CMK (cell line): ENCODE data around the gene STEAP2.
"Not testable (repeated sequence)": the region's sequence is repeated elsewhere in the genome, so short reads cannot be mapped to it uniquely, and the experiment has no call there.

Experiments
- DNase-seq: peaks from one replicate; pipeline ENCODE4 v3.0.0-alpha.2; 2010; ENCODE audit warnings: low read depth

Gene STEAP2

DNA sequence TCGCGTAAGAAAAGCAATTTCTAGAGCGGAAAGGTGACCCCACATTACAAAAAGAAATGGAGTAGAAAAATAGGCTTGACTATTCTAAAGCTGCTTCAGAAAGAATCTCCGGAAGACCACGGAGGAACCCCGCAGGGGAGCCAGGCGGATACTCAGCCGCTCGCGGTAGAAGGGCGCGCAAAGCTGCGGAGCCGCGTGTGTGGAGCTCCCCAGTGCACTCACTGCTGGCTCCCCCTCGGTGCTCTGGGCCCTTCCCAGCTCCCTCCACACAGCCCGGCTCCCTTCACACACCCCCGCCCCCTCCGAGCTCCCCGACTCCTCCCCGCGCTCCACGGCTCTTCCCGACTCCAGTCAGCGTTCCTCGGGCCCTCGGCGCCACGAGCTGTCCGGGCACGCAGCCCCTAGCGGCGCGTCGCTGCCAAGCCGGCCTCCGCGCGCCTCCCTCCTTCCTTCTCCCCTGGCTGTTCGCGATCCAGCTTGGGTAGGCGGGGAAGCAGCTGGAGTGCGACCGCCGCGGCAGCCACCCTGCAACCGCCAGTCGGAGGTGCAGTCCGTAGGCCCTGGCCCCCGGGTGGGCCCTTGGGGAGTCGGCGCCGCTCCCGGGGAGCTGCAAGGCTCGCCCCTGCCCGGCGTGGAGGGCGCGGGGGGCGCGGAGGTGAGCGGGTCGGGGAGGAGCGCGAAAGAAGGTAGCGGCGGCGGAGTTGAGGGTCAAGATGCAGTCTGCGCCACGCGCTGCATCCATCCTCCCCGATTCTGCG lies at the start of gene STEAP2:
Gene STEAP2 (plus strand): TSS at position 350 of the 758 bp plus-strand sequence. CDS start 13,343 bp downstream, outside the sequence.
- no peak for DNase-seq

DNA sequence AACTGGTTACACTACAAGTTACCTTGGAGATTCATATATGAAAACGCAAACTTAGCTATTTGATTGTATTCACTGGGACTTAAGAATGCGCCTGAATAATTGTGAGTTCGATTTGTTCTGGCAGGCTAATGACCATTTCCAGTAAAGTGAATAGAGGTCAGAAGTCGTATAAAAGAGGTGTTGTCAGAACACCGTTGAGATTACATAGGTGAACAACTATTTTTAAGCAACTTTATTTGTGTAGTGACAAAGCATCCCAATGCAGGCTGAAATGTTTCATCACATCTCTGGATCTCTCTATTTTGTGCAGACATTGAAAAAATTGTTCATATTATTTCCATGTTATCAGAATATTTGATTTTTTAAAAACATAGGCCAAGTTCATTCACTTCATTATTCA lies 48.0 kb upstream of the STEAP2 start:
- DNase-seq = no peak

DNA sequence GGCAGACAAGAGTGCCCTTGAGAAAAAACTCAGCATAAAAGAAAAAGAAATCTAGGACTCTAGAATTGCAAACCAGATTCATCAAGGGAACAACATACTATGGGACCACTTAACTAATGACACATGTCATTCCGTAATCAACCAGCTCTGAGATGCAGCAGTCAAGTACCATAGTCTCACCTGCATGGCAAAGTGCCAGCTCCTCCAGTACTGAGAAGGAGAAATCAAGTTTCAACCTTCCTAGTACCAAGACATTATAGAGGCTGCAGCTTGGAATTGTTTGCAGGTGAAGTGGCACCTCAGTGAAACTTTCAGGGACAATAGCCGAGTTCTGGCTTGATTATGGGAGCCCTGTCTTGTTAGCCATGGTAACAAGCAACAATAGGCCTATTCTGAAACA lies 45.8 kb upstream of the STEAP2 start:
- DNase-seq = no peak

DNA sequence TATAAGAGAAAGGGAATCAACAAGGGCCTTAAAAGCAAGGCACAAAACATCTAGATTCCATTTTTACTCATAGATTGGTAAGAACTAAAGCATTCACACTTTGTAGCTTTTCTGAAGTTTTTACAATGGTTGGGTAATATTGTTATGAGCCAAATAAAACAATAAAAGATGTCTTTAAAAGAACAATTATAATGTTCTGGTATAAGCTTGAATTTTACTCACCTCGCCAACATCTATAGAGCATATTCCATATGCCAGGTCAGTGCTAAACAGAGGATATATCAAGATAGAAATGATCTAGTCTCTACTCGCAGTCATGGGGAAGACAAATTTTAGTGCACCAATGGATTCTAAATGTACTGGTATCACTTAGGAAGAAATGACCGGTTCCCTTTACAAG lies 45.4 kb upstream of the STEAP2 start:
- DNase-seq = no peak

DNA sequence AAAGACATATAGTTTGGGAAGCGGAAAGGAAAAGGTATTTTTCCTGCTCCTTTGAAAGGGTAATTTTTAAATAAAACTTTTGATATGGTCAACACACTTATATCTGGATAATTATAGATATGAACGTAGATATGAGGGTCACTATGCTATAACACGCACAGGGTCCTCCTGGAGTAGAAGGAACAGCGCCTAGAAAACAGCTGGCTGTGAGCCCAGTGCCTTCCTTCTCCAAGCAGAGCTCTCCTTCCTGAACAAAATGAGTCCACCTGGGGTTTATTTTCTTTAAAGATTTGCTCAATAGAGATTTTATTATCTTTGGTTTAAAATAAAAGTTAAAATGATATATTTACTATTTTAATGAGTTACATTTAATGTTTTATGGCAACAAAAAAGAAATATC lies 44.2 kb upstream of the STEAP2 start:
- no peak for DNase-seq

DNA sequence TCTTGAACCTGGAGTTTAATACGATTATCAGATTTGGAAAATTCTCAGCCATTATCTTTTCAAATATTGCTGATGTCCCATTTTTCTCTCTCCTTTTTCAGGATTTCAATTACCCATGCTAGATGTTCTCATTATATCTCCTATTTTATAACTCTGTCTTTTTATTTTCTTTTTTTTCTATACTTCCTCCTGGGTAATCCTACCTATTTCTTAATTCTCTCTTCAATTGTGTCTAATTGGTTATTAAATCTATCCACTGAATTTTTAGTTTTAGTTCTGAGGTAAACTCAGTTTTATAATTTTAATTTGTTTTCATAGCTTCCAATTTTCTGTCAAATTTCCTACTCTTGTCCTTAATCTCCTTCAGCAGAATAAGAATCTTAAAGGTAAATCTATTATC lies 41.6 kb upstream of the STEAP2 start:
- DNase-seq = no peak

DNA sequence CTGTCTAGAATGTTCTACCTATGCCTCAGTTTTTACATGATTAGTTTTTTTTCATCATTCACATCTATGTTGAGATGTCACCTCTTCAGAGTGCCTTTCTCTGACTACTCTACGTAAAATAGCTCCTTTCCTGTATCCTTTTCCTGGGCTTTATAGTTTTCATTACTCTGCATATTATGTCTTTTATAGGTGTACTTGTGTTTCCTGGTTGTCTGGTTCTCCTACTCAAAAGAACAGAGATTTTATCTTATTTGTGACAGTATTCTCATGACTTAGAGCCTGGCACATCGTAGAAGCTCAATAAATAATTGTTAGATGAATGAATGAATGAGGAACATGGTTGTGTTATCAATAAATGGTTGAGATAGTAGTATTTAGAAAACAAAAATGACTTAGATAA lies 39.4 kb upstream of the STEAP2 start:
- no peak for DNase-seq

DNA sequence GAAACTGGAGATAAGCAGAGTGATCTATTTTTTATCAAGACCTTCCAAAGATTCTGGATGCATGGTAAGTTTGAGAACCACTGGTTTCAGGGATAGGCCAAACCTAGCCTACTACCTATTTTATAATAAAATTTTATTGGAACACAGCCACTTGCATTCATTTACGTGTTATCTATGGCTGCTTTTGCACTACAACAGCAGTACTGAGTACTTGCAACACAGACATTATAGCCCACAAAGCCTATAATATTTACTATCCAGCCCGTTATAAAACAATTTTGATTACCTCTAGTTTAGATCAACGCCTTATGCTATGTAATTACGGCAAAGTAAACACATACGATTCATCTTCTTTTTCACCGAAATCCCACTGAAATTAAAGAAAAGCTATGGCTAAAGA lies 38.9 kb upstream of the STEAP2 start:
- no peak for DNase-seq

DNA sequence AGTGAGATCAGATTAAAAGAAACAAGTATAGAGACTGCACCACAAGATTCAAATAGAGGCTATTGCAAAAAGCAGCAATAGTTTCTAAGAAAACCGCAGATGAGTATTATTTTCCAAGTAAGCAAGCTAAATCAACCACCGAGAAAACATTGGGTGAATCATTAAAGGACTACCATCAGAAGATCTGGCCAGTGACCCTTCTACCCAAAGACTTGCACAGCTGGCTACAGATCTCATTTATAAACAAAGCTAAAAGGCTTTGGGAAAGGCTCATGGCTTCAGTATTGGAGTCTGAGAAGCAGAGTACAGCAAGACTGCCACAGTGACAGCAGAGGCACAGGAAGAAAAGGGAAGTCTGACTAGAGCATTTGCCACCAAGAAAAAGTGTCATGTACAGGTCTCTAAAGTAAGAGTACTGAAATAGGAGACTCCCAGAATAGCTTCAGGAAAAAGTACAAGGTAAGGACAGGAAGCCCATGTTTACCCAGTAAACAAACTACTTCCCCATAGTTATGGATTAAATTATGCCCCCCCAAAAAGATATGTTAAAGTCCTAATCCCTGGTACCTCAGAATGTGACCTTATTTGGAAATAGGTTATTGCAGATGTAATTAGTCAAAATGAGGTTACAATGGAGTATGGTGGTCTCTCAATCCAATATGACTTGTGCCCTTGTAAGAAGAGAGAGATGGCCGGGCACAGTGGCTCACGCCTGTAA lies 38.3 kb upstream of the STEAP2 start:
- no peak for DNase-seq

DNA sequence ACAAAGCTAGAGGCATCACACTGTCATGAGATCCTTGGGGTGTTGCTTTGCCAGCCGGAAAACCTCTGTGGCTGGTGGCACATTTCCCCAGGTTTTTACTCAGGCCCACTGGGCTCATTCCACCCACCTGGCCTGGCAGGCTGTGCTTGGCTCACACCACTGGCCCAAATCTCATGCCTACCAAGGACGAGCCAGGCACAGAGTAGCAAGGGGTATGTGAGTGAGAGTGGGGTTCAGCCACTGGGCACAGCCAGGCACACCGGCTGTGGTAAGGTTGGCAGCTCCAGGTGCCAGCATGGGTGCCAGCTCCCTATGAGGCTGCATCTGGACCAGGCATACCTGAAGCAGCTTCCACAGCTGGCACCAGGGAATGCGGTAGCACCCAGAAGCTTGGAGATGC lies 35.9 kb upstream of the STEAP2 start:
- DNase-seq = no peak

DNA sequence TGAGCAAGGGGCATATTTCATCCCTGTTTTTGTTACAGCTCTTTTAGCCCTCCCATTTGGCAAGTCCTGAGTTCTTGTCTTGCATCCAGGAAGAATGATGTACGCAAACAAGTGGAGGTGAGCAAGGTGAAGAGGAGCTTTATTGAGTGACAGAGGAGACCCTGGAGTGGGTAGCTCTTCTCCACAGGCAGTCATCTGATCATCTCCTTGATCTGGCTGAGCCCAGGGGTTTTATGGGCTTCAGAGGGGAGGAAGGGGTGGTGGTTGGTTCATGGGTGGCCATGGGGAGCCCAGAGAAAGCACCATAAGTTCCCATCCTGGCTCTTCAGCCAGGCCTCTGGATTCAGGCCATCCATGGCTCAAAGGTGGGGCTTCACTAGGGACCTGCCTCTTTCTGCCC lies 35.3 kb upstream of the STEAP2 start:
- no peak for DNase-seq

DNA sequence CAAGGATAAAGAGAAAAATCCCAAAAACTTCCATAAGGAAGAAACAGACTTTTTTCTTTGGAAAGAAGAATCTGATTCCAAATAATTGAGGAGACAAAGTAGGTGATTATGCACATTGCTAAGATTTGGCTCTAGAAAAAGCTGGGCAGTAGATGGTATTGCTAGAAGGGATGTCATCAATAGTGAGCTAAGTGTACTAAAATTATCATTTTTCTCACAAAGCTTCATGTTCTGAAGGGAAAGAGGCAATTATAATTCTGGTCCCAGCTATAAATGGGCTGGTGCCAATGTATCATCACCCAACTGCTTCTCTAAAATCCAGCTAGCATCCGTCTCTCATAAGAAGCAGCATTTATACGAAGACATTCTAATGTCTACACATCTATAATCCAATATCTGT lies 33.4 kb upstream of the STEAP2 start:
- no peak for DNase-seq

DNA sequence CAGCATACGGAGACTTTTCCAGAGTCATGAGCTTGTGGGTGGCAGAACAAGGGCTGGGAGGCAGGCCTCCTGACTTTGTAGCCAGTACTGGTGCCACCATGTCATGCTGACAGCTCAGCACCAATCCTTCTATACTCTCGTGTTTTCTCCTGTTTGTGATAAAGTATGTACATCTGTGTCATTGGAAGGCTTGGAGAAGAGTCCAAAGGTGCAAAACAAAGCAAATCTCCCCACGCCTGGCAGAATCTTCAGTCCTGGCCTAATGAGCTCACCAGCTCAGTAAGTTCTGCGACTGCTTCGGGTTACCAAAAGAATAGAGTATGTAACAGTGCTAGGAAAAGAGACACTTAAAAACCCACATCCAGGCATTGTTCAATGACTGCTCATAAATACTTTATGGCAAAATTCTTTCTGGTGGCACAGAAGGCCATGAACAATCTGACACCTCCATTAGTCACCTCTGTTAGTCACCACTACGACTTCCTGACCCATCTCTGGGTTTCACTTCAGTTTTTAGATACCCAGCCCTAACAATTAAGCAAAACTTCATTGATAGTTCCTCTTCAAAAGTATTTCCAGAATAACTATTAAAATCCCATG lies 32.8 kb upstream of the STEAP2 start:
- DNase-seq = no peak

DNA sequence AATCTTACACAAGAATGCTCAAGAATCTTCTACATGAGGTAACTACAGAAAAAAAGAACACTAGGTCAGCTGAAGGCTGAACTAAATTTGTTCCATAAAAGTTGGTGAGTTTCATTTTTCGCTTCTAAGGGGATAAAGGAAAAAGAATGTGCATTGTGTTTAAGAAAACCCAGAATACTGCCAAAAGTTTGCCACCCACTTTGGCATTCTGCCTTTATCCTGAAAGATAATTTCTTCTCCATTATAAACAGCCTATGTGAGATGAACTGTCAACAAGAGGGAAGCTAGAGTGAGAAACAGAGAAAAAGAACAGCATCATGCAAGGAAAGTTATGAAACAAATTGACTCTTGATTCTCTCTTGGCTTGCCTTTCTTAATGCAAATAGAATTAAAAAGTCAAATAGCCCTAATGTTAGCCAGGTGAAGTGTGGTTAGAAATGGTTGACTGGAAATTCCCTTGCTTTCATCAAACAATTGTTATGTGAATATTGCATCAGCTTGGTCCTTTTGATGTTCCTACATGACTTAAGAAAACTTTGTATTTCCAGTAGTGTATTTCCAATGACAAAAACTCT lies 31.4 kb upstream of the STEAP2 start:
- no peak for DNase-seq

DNA sequence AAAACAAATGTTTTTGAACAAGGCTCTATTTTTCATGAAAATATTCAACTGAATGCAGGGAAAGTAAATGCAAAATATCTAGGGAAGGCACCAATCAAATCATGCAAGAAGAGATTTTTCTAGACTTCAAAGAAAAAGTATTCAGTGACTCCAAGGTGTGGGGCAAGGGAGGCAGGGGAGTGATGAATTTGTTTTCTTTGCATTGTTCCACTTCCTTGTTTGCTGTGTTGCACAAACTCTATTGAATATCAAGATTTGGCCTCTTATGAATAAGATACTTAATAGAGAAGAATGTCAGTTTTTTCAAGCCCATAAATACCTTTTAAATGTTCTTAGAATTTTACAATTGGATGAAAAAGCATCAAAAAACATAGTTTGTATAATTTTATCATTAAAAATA lies 30.9 kb upstream of the STEAP2 start:
- DNase-seq = no peak

DNA sequence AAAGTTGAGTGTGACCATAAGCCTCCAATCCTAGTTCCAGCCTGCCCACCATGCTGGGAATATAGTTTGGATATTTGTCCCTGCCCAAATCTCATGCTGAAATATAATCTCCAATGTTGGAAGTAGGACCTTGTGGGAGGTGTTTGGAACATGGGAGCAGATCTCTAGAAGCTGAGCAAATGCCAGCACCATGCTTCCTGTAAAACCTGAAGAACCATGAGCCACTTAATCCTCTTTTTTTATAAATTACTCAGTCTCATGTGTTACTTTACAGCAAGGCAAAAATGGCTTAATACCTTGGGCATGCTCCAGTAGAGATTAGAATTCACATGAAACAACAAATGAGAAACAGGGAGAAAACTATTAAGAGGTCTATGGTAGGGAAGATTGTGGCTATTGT lies 30.1 kb upstream of the STEAP2 start:
- DNase-seq = no peak

DNA sequence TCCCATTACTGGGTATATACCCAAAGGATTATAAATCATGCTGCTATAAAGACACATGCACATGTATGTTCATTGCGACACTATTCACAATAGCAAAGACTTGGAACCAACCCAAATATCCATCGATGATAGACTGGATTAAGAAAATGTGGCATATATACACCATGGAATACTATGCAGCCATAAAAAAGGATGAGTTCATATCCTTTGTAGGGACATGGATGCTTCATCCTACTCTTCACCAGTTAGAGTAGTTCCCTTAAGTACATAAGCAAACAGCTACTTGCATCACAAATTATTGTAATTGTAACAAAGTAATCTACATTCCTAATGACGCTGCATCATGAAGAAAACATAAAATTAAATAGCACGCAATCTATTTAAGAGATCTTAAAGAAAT lies 25.2 kb upstream of the STEAP2 start:
- DNase-seq = not testable (repeated sequence)

DNA sequence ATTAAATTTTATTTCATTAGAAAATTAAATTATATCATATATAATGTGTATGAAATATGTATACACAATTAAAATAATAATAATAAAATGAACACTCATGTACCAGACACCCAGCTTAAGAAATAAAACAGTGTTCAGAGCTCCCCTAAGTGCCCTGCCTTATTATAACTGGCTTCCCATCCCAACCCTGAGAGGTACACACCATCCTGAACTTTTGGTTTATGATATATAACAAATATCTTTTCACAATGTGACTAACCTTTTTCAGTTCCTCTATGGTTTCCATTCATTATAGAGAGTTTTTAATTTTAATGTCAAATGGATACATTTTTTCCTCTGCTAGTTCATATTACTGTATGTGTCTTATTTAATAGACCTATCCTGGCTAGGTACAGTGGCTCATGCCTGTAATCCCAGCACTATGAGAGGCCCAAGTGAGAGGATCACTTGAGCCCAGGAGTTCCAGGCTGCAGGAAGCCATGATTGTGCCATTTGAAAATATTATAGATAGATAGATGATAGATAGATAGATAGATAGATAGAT lies 24.0 kb upstream of the STEAP2 start:
- no peak for DNase-seq

DNA sequence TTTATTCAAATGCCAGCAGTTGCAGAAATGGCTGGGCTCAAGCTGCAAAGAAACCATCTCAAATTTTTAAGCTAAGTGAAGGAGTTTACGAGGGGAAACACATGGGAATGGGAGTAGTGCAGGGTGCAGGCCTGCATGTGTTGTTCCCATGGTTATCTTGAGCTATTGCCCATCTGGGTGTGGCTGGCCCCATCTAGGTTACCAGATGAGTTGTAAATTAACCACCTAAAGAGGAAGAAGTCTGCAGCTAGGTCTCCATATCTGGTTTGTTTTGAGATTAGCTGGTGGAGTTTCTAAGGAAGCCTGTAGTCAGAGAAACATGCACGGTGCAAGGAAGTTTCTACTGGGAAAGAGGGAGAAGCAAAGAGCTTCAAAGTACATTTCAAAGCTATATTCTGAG lies 23.3 kb upstream of the STEAP2 start:
- DNase-seq = no peak

DNA sequence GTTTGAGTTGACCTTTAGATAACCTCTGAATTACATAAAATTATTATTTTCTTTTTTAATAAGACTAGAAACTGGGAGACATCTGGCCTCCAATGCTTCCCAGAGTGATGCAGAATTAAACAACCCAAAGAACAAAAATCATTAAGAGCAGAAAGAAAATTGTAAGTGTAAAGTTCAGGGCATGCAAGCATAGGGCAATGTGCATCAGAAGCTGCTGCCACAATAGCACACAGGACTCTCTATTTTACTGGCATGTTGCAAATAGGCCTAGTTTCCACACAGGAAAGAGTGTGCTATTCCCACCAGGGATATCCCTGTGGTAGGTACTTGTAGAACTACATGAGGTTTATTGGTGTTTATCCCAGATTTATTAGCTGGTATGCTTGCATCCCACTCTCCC lies 20.5 kb upstream of the STEAP2 start:
- DNase-seq = no peak

DNA sequence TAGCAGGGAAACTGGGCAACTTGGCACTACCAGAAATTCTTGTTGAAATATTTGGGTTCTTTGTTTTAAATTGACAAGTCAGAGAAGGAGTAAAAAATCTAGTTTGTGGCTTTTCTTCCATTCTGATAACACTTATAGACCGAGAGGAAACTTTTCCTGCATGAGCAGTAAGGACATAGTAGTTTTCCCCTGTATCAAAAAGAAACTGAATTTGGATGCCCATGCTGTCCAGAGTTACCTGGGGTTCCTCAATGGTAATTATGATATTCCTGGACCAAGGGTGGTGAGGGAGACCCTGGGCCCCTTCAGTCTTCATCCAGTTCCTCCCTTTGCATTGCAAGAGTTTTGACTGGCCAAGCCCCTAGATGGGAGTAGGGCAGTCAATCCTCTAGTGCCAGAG lies 19.9 kb upstream of the STEAP2 start:
- no peak for DNase-seq

DNA sequence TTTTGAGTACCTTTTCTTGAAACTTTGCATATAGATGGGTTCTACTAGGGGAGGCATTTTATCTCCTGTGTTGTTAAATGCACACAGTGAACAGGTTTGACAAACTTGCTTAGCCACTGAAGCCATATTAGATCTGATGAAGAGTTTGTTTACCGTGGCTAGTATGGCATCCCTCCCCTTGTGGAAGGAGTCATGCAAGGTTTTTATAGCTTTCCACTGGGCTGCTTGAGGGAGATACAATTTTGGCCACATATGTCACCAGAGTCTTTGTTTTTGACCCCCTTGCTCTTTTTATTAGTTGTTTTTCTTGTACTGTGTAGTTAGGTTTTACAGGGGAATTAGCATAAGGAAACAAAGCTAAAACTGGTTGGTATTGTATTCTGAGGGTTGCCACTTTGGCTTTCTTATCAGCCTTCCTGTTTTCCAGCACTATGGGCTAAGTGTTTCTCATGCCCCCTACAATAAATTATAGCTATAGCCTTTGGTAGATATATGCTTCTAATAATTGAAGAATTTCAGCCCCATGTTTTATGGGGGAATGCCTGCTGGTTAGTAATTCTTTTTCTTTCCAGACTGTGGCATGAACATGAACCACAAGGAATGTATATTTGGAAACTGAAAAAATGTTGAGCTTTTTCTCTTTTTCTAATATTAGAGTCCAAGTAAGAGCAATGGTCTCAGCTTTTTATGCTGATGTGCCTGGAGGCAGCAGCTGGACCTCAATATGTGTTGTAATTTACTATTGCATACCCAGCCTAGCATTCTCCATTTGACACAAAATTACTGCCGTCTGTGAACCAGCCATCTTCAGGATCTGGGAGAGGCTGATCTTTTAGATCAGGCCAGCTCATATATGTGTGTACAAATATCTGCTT lies 18.4 kb upstream of the STEAP2 start:
- DNase-seq = no peak
